ENCODE data around the gene CDH13.

Gene CDH13

GRCh38 chr16:82586130-82586529, 40.6 kb upstream of the CDH13 start:
- no peak for DNase-seq (ENCODE audit: low read depth)
- TF ChIP-seq CTCF (conservative IDR thresholded peaks at IDR 0.05; ENCODE audit: low read length) = no peak

GRCh38 chr16:82587289-82587688, 39.5 kb upstream of the CDH13 start:
- no peak for DNase-seq (ENCODE audit: low read depth)
- no peak for TF ChIP-seq CTCF (conservative IDR thresholded peaks at IDR 0.05; ENCODE audit: low read length)
- no peak overlapping the region for H3K4me3 ChIP-seq (ENCODE audit: low read length)

More at GRCh38 chr16:82586130-82586529, 40.6 kb upstream of the CDH13 start:
- H3K4me3 ChIP-seq (ENCODE audit: low read length) = no peak overlapping the region

- no peak overlapping the region for H3K4me3 ChIP-seq (ENCODE audit: low read length)
- DNase-seq (ENCODE audit: low read depth) = no peak
- TF ChIP-seq CTCF (conservative IDR thresholded peaks at IDR 0.05; ENCODE audit: low read length) = no peak
These were observed 37.4 kb upstream of the CDH13 start for GRCh38 chr16:82589407-82589806.

- no peak overlapping the region for H3K4me3 ChIP-seq (ENCODE audit: low read length)
- no peak for DNase-seq (ENCODE audit: low read depth)
- no peak for TF ChIP-seq CTCF (conservative IDR thresholded peaks at IDR 0.05; ENCODE audit: low read length)
These were observed 32.7 kb upstream of the CDH13 start for GRCh38 chr16:82594114-82594513.

- DNase-seq (ENCODE audit: low read depth) = no peak
- H3K4me3 ChIP-seq (ENCODE audit: low read length) = no peak overlapping the region
- no peak for TF ChIP-seq CTCF (conservative IDR thresholded peaks at IDR 0.05; ENCODE audit: low read length)
These were observed 28.0 kb upstream of the CDH13 start for GRCh38 chr16:82598771-82599170.

- DNase-seq (ENCODE audit: low read depth) = no peak
- no peak for TF ChIP-seq CTCF (conservative IDR thresholded peaks at IDR 0.05; ENCODE audit: low read length)
- no peak overlapping the region for H3K4me3 ChIP-seq (ENCODE audit: low read length)
These were observed 24.7 kb upstream of the CDH13 start for GRCh38 chr16:82601989-82602640.

GRCh38 chr16:82603784-82604411, 22.9 kb upstream of the CDH13 start:
- peak; percentile 72 for DNase-seq (ENCODE audit: low read depth)
- peak; percentile 83 for TF ChIP-seq CTCF (conservative IDR thresholded peaks at IDR 0.05; ENCODE audit: low read length)
- no peak overlapping the region for H3K4me3 ChIP-seq (ENCODE audit: low read length)
